Activated T-helper 17 cell treated with anti-CD3 and anti-CD28 coated beads, Interleukin-2, amount 50 U/mL, for 72 hours (primary cell): Measurements from ENCODE around the gene MMD2. TPM values are rescaled to one million over a fixed set of nuclear protein-coding genes. Genes with fewer than 3 reads are reported as not detected.
"Not testable (repeated sequence)": the region's sequence is repeated elsewhere in the genome, so short reads cannot be mapped to it uniquely, and the experiment has no call there.

Experiments used
- ATAC-seq: fragments of 150-1000 bp; cut with Tn5 transposase; replicated peaks from 2 replicates; pipeline ENCODE4 v1.10.0; 2021; ENCODE audit warnings: mild to moderate bottlenecking, moderate library complexity
- H3K27ac Mint-ChIP-seq: one replicate; pipeline ENCODE4 v1.8.0; 2022; ENCODE audit warnings: mixed read lengths
- H3K27me3 Mint-ChIP-seq: one replicate; pipeline ENCODE4 v1.8.0; 2022; ENCODE audit warnings: mixed read lengths
- H3K36me3 Mint-ChIP-seq: one replicate; pipeline ENCODE4 v1.8.0; 2022; ENCODE audit warnings: low read depth, mild to moderate bottlenecking, mixed read lengths
- H3K4me1 Mint-ChIP-seq: one replicate; pipeline ENCODE4 v1.8.0; 2022; ENCODE audit warnings: mixed read lengths
- H3K4me3 Mint-ChIP-seq: one replicate; pipeline ENCODE4 v1.8.0; 2022; ENCODE audit warnings: mild to moderate bottlenecking, mixed read lengths
- H3K9me3 Mint-ChIP-seq: one replicate; pipeline ENCODE4 v1.8.0; 2022; ENCODE audit warnings: mixed read lengths
- total RNA-seq, 2 donors: library from RNA; stranded (reverse); gene quantifications; one replicate each; pipeline ENCODE4 v1.2.3, GENCODE V29; 2022

The MMD2 gene
- total RNA-seq, 2 donors from 2014 or later, result not detected

GRCh38 chr7:4972446-4972845 is 13.5 kb upstream of the MMD2 start:
- peaks cover 22% of the 10 kb centered on the region for H3K36me3 Mint-ChIP-seq
- H3K27me3 Mint-ChIP-seq, H3K27ac Mint-ChIP-seq, H3K4me3 Mint-ChIP-seq, ATAC-seq, H3K4me1 Mint-ChIP-seq, H3K9me3 Mint-ChIP-seq: not testable (repeated sequence)

- Mint-ChIP-seq H3K9me3 (no peaks in the 10 kb centered on the region), H3K36me3 (no peaks in the 10 kb centered on the region), H3K27ac (no peak overlapping the region), H3K4me1 (no peaks in the 10 kb centered on the region), H3K4me3 (no peak overlapping the region), H3K27me3 (peaks cover 11% of the 10 kb centered on the region)
- no peak for ATAC-seq
Measured at GRCh38 chr7:4965295-4966022, 6.5 kb upstream of the MMD2 start.

- H3K9me3 Mint-ChIP-seq, result no peaks in the 10 kb centered on the region
- no peak overlapping the region for H3K27ac Mint-ChIP-seq
- H3K36me3 Mint-ChIP-seq, result no peaks in the 10 kb centered on the region
- ATAC-seq, result no peak
- no peak overlapping the region for H3K4me3 Mint-ChIP-seq
- peaks cover 11% of the 10 kb centered on the region for H3K27me3 Mint-ChIP-seq
- H3K4me1 Mint-ChIP-seq, result no peaks in the 10 kb centered on the region
Measured at GRCh38 chr7:4964506-4964905, 5.5 kb upstream of the MMD2 start.

GRCh38 chr7:4962872-4963775 is 4.1 kb upstream of the MMD2 start:
- Mint-ChIP-seq H3K4me3 (no peak overlapping the region), H3K9me3 (no peaks in the 10 kb centered on the region), H3K36me3 (peaks cover 6% of the 10 kb centered on the region), H3K27ac (no peak overlapping the region), H3K4me1 (no peaks in the 10 kb centered on the region), H3K27me3 (peaks cover 16% of the 10 kb centered on the region)
- no peak for ATAC-seq

- no peaks in the 10 kb centered on the region for H3K9me3 Mint-ChIP-seq
- H3K4me3 Mint-ChIP-seq, result no peak overlapping the region
- ATAC-seq, result no peak
- H3K27me3 Mint-ChIP-seq, result peaks cover 17% of the 10 kb centered on the region
- peaks cover 7% of the 10 kb centered on the region for H3K36me3 Mint-ChIP-seq
- no peak overlapping the region for H3K27ac Mint-ChIP-seq
- no peaks in the 10 kb centered on the region for H3K4me1 Mint-ChIP-seq
Measured at GRCh38 chr7:4960363-4960762, 1.4 kb upstream of the MMD2 start.

- Mint-ChIP-seq H3K36me3 (peaks cover 7% of the 10 kb centered on the region), H3K9me3 (no peaks in the 10 kb centered on the region), H3K4me1 (no peaks in the 10 kb centered on the region), H3K4me3 (no peak overlapping the region), H3K27ac (no peak overlapping the region), H3K27me3 (peaks cover 20% of the 10 kb centered on the region)
- no peak for ATAC-seq
Measured at GRCh38 chr7:4959893-4960292, 906 bp upstream of the MMD2 start.

- Mint-ChIP-seq H3K4me1 (no peaks in the 10 kb centered on the region), H3K4me3 (no peak overlapping the region), H3K27ac (no peak overlapping the region), H3K9me3 (no peaks in the 10 kb centered on the region), H3K36me3 (peaks cover 7% of the 10 kb centered on the region), H3K27me3 (peaks cover 19% of the 10 kb centered on the region)
- ATAC-seq, result no peak
Measured at GRCh38 chr7:4959306-4959705, 319 bp upstream of the MMD2 start.

GRCh38 chr7:4957847-4958476 is 1.0 kb downstream of the MMD2 start:
- H3K4me1 Mint-ChIP-seq, result no peaks in the 10 kb centered on the region
- no peaks in the 10 kb centered on the region for H3K9me3 Mint-ChIP-seq
- H3K27me3 Mint-ChIP-seq, result peaks cover 26% of the 10 kb centered on the region
- H3K36me3 Mint-ChIP-seq, result peaks cover 7% of the 10 kb centered on the region
- no peak for ATAC-seq
- no peak overlapping the region for H3K27ac Mint-ChIP-seq
- peak overlapping the region; percentile 55 for H3K4me3 Mint-ChIP-seq

GRCh38 chr7:4951903-4952636 is 6.9 kb downstream of the MMD2 start:
- ATAC-seq, result no peak
- H3K4me1 Mint-ChIP-seq, result no peaks in the 10 kb centered on the region
- no peak overlapping the region for H3K27ac Mint-ChIP-seq
- no peaks in the 10 kb centered on the region for H3K36me3 Mint-ChIP-seq
- H3K4me3 Mint-ChIP-seq, result no peak overlapping the region
- H3K27me3 Mint-ChIP-seq, result peaks cover 23% of the 10 kb centered on the region
- no peaks in the 10 kb centered on the region for H3K9me3 Mint-ChIP-seq

GRCh38 chr7:4951304-4951703 is 7.7 kb downstream of the MMD2 start:
- no peak overlapping the region for H3K27ac Mint-ChIP-seq

GRCh38 chr7:4948402-4948801 is 10.6 kb downstream of the MMD2 start:
- H3K36me3 Mint-ChIP-seq, result no peaks in the 10 kb centered on the region
- no peak overlapping the region for H3K27ac Mint-ChIP-seq
- H3K4me3 Mint-ChIP-seq, result no peak overlapping the region
- H3K27me3 Mint-ChIP-seq, result peaks cover 19% of the 10 kb centered on the region
- H3K4me1 Mint-ChIP-seq, result no peaks in the 10 kb centered on the region
- no peaks in the 10 kb centered on the region for H3K9me3 Mint-ChIP-seq
- no peak for ATAC-seq

More at GRCh38 chr7:4951304-4951703, 7.7 kb downstream of the MMD2 start:
- Mint-ChIP-seq H3K4me1 (no peaks in the 10 kb centered on the region), H3K36me3 (no peaks in the 10 kb centered on the region), H3K27me3 (peaks cover 27% of the 10 kb centered on the region), H3K4me3 (no peak overlapping the region), H3K9me3 (no peaks in the 10 kb centered on the region)
- ATAC-seq, result no peak

- Mint-ChIP-seq H3K4me3 (no peak overlapping the region), H3K27me3 (peaks cover 5% of the 10 kb centered on the region), H3K27ac (no peak overlapping the region), H3K36me3 (no peaks in the 10 kb centered on the region), H3K9me3 (no peaks in the 10 kb centered on the region), H3K4me1 (no peaks in the 10 kb centered on the region)
- ATAC-seq, result no peak
Measured at GRCh38 chr7:4945949-4946348, 13.0 kb downstream of the MMD2 start.

GRCh38 chr7:4944939-4945338 is 14.0 kb downstream of the MMD2 start:
- no peaks in the 10 kb centered on the region for H3K4me1 Mint-ChIP-seq
- no peaks in the 10 kb centered on the region for H3K36me3 Mint-ChIP-seq
- H3K27ac Mint-ChIP-seq, result no peak overlapping the region
- ATAC-seq, result no peak
- H3K9me3 Mint-ChIP-seq, result no peaks in the 10 kb centered on the region
- no peak overlapping the region for H3K4me3 Mint-ChIP-seq
- H3K27me3 Mint-ChIP-seq, result peaks cover 5% of the 10 kb centered on the region

- no peak overlapping the region for H3K4me3 Mint-ChIP-seq
- H3K27me3 Mint-ChIP-seq, result peaks cover 5% of the 10 kb centered on the region
- H3K9me3 Mint-ChIP-seq, result no peaks in the 10 kb centered on the region
- H3K36me3 Mint-ChIP-seq, result no peaks in the 10 kb centered on the region
- no peak overlapping the region for H3K27ac Mint-ChIP-seq
- no peak for ATAC-seq
- H3K4me1 Mint-ChIP-seq, result no peaks in the 10 kb centered on the region
Measured at GRCh38 chr7:4943297-4943696, 15.7 kb downstream of the MMD2 start.
